IMR-90 (cell line): Measurements from ENCODE around the gene ELP4. TPM values are rescaled to one million over a fixed set of nuclear protein-coding genes. Genes with fewer than 3 reads are reported as not detected.
A peak's percentile ranks its signal among the peaks of the same experiment; 100 is the strongest.

Experiments
- ATAC-seq: fragments of 200-7000 bp; cut with Tn5 transposase; 2 replicates; pipeline ENCODE4 v1.9.1; 2020; ENCODE audit warnings: low read depth, mild to moderate bottlenecking, moderate library complexity
- BruUV-seq: library from RNA; stranded (reverse); fragments of 400-500 nt; replicated peaks from 2 replicates; lab custom pipeline; 2021; lab: Mats Ljungman, UMichigan
- CTCF ChIA-PET: fragments of 300-600 bp; formaldehyde crosslinking; extraction: SDS; loops from one replicate; lab custom pipeline; 2021; ENCODE audit warnings: antibody characterized with exemption; lab: Yijun Ruan, JAX
- POLR2A ChIA-PET: fragments of 300-600 bp; sonication (Branson Sonifier 250); formaldehyde crosslinking; loops from one replicate; lab custom pipeline; 2022; ENCODE audit warnings: antibody characterized with exemption; ENCODE audit not compliant: unreplicated experiment; lab: Charles Lee
- DNase-seq: peaks from one replicate; pipeline ENCODE4 v3.0.0; 2013
- H2AFZ ChIP-seq: replicated peaks from 2 replicates; pipeline ENCODE3; 2013; ENCODE audit warnings: low read length, mild to moderate bottlenecking; ENCODE audit not compliant: poor library complexity
- H2AK5ac ChIP-seq: 2 replicates; pipeline ENCODE4 v1.6.1; 2013; ENCODE audit warnings: low read depth, low read length, inconsistent platforms
- H2AK9ac ChIP-seq: replicated peaks from 2 replicates; pipeline ENCODE3; 2013; ENCODE audit warnings: mild to moderate bottlenecking, low read depth, low read length, moderate library complexity; ENCODE audit not compliant: poor library complexity
- H2BK120ac ChIP-seq: 2 replicates; pipeline ENCODE4 v1.6.1; 2013; ENCODE audit warnings: low read depth, low read length, inconsistent platforms
- H2BK15ac ChIP-seq: 3 replicates; pipeline ENCODE4 v1.6.1; 2013; ENCODE audit warnings: low read depth, low read length, inconsistent platforms
- H2BK20ac ChIP-seq: 2 replicates; pipeline ENCODE4 v1.6.1; 2013; ENCODE audit warnings: low read depth, mild to moderate bottlenecking, inconsistent platforms, low read length, moderate library complexity
- H2BK5ac ChIP-seq: 2 replicates; pipeline ENCODE4 v1.6.1; 2013; ENCODE audit warnings: mild to moderate bottlenecking, low read depth, low read length, inconsistent platforms; ENCODE audit not compliant: poor library complexity, severe bottlenecking
- H3K14ac ChIP-seq: replicated peaks from 2 replicates; pipeline ENCODE4 v1.6.1; 2013; ENCODE audit warnings: low read depth, low read length, inconsistent platforms
- H3K18ac ChIP-seq: 2 replicates; pipeline ENCODE4 v1.6.1; 2013; ENCODE audit warnings: low read depth, low read length, control low read depth
- H3K23ac ChIP-seq: 2 replicates; pipeline ENCODE4 v1.6.1; 2013; ENCODE audit warnings: low read depth, low read length, inconsistent platforms
- H3K27ac ChIP-seq: 2 replicates; pipeline ENCODE4 v1.5.1; 2013; ENCODE audit warnings: mild to moderate bottlenecking, control low read depth, low read length; ENCODE audit not compliant: insufficient read depth
- H3K27me3 ChIP-seq: 2 replicates; pipeline ENCODE4 v1.6.1; 2013; ENCODE audit warnings: low read length; ENCODE audit not compliant: control insufficient read depth, insufficient read depth
- H3K36me3 ChIP-seq: 2 replicates; pipeline ENCODE4 v1.6.1; 2013; ENCODE audit warnings: low read length, mixed read lengths; ENCODE audit not compliant: control insufficient read depth, insufficient read depth
- H3K4ac ChIP-seq: 2 replicates; pipeline ENCODE4 v1.6.1; 2013; ENCODE audit warnings: low read depth, low read length, inconsistent platforms
- H3K4me1 ChIP-seq: 2 replicates; pipeline ENCODE4 v1.6.1; 2013; ENCODE audit warnings: low read length, mixed read lengths; ENCODE audit not compliant: control insufficient read depth, insufficient read depth
- H3K4me2 ChIP-seq: 2 replicates; pipeline ENCODE4 v1.6.1; 2013; ENCODE audit warnings: low read depth, mild to moderate bottlenecking, control low read depth, low read length, moderate library complexity
- H3K4me3 ChIP-seq: 2 replicates; pipeline ENCODE4 v1.5.1; 2013; ENCODE audit warnings: low read depth, mild to moderate bottlenecking, control low read depth, low read length, moderate library complexity; ENCODE audit not compliant: insufficient read depth
- H3K56ac ChIP-seq: 2 replicates; pipeline ENCODE4 v1.6.1; 2013; ENCODE audit warnings: low read length, inconsistent platforms; ENCODE audit not compliant: insufficient read depth; ENCODE audit errors: extremely low read depth
- H3K79me1 ChIP-seq, 2 experiments: 2 replicates each; pipeline ENCODE4 v1.6.1; 2013; ENCODE audit warnings: low read length in 2 of 2, inconsistent platforms in 1 of 2, low read depth in 1 of 2
- H3K9ac ChIP-seq: 2 replicates; pipeline ENCODE4 v1.6.1; 2013; ENCODE audit warnings: low read depth, low read length, control low read depth
- H3K9me1 ChIP-seq: 2 replicates; pipeline ENCODE4 v1.6.1; 2013; ENCODE audit warnings: low read length, inconsistent platforms; ENCODE audit not compliant: insufficient read depth
- H3K9me3 ChIP-seq: 2 replicates; pipeline ENCODE4 v1.6.1; 2013; ENCODE audit warnings: low read length; ENCODE audit not compliant: control insufficient read depth, insufficient read depth
- H4K20me1 ChIP-seq: 2 replicates; pipeline ENCODE4 v1.6.1; 2013; ENCODE audit warnings: low read length, inconsistent platforms; ENCODE audit not compliant: insufficient read depth
- H4K5ac ChIP-seq: 2 replicates; pipeline ENCODE4 v1.6.1; 2013; ENCODE audit warnings: mild to moderate bottlenecking, low read depth, low read length, control low read depth
- H4K8ac ChIP-seq, 2 experiments: 2 replicates each; pipeline ENCODE4 v1.6.1; 2013; ENCODE audit warnings: low read depth in 2 of 2, low read length in 2 of 2, control low read depth in 1 of 2, inconsistent platforms in 1 of 2
- H4K91ac ChIP-seq: 2 replicates; pipeline ENCODE4 v1.6.1; 2013; ENCODE audit warnings: low read depth, low read length, inconsistent platforms; ENCODE audit not compliant: insufficient read depth
- BHLHE40 ChIP-seq: fragments of 150-350 bp; IDR thresholded peaks from 2 replicates; pipeline ENCODE4 v1.6.1; 2016; ENCODE audit warnings: mild to moderate bottlenecking, low read depth, low read length
- CEBPB ChIP-seq: IDR thresholded peaks from 2 replicates; pipeline ENCODE4 v1.6.1; 2012; ENCODE audit warnings: low read depth, low read length, improper control_type of control experiment
- CHD1 ChIP-seq: IDR thresholded peaks from 2 replicates; pipeline ENCODE4 v1.6.1; 2012; ENCODE audit warnings: low read depth, low read length, improper control_type of control experiment
- ELK1 ChIP-seq: fragments of 150-350 bp; IDR thresholded peaks from 2 replicates; pipeline ENCODE4 v1.6.1; 2016; ENCODE audit warnings: low read depth, mild to moderate bottlenecking, low read length, moderate library complexity, borderline replicate concordance
- FOS ChIP-seq: fragments of 150-350 bp; IDR thresholded peaks from 2 replicates; pipeline ENCODE4 v1.6.1; 2016; ENCODE audit warnings: low read depth, low read length
- MAFK ChIP-seq: IDR thresholded peaks from 2 replicates; pipeline ENCODE4 v1.6.1; 2012; ENCODE audit warnings: low read depth, low read length, improper control_type of control experiment
- MXI1 ChIP-seq: IDR thresholded peaks from 2 replicates; pipeline ENCODE4 v1.6.1; 2012; ENCODE audit warnings: low read depth, mild to moderate bottlenecking, low read length, moderate library complexity, borderline replicate concordance
- NFE2L2 ChIP-seq: fragments of 150-350 bp; IDR thresholded peaks from 2 replicates; pipeline ENCODE4 v1.6.1; 2016; ENCODE audit warnings: low read depth, mild to moderate bottlenecking, low read length
- POLR2A ChIP-seq: IDR thresholded peaks from 2 replicates; pipeline ENCODE4 v1.6.1; 2012; ENCODE audit warnings: mild to moderate bottlenecking, low read depth, low read length
- RAD21 ChIP-seq: IDR thresholded peaks from 2 replicates; pipeline ENCODE4 v1.6.1; 2012; ENCODE audit warnings: low read length, improper control_type of control experiment
- RCOR1 ChIP-seq: IDR thresholded peaks from 2 replicates; pipeline ENCODE4 v1.6.1; 2012; ENCODE audit warnings: mild to moderate bottlenecking, low read length, improper control_type of control experiment; ENCODE audit not compliant: insufficient replicate concordance
- RFX5 ChIP-seq: IDR thresholded peaks from 2 replicates; pipeline ENCODE4 v1.8.0; 2012; ENCODE audit warnings: low read depth, mild to moderate bottlenecking, low read length, moderate library complexity
- SMC3 ChIP-seq: fragments of 150-350 bp; IDR thresholded peaks from 2 replicates; pipeline ENCODE4 v1.6.1; 2016; ENCODE audit warnings: low read depth, mild to moderate bottlenecking, antibody characterized with exemption, low read length, moderate library complexity
- WGBS, 2 experiments: methylation state at CpG; one replicate each; pipeline versions ENCODE4 v1.1.5 to v1.1.7; 2013; ENCODE audit warnings: missing lambda C conversion rate in 2 of 2; ENCODE audit not compliant: insufficient read length in 1 of 2; ENCODE audit errors: extremely low coverage in 2 of 2; 5-methylcytosine and 5-hydroxymethylcytosine counted together
- dilution Hi-C: fragments of 300-500 bp; cut with HindIII; formaldehyde crosslinking; loops from one replicate; pipeline ENCODE4 v1.14.3; 2018; ENCODE audit warnings: low sequenced_read_pairs; ENCODE audit not compliant: unreplicated experiment
- in situ Hi-C: fragments of 300-500 bp; cut with MboI; formaldehyde crosslinking; loops from 3 replicates; pipeline ENCODE4 v1.14.3; 2019; ENCODE audit warnings: low sequenced_read_pairs, inconsistent platforms, mixed read lengths
- intact Hi-C: fragments of 100-400 bp; cut with micrococcal nuclease; formaldehyde crosslinking; loops from 2 replicates; pipeline ENCODE4 v1.10.0; 2022
- polyA plus RNA-seq, 3 experiments: library from polyadenylated mRNA; depleted of rRNA; stranded (reverse); fragments of >200 nt; gene quantifications; 2 replicates each; pipeline ENCODE4 v1.2.3, GENCODE V29; 2012; ENCODE audit warnings: low replicate concordance in 1 of 3
- total RNA-seq: library from RNA; depleted of rRNA; stranded (reverse); fragments of >200 nt; gene quantifications from 2 replicates; pipeline ENCODE4 v1.2.3, GENCODE V29; 2012
- TF ChIP-seq, protein P1 (sequence below): conservative IDR thresholded peaks from 2 replicates; pipeline ENCODE4 v1.5.1; 2012; ENCODE audit warnings: mild to moderate bottlenecking, low read depth, low read length, improper control_type of control experiment
- TF ChIP-seq, protein P2 (sequence below): fragments of 150-350 bp; IDR thresholded peaks from 2 replicates; pipeline ENCODE4 v1.6.1; 2017; ENCODE audit warnings: mild to moderate bottlenecking, antibody characterized with exemption, low read length, low read depth

ELP4 gene
- total and polyA plus RNA-seq, 2 of the 4 experiments (the other 2 are of a cell fraction), result 8.4 to 20.4 TPM

DNA sequence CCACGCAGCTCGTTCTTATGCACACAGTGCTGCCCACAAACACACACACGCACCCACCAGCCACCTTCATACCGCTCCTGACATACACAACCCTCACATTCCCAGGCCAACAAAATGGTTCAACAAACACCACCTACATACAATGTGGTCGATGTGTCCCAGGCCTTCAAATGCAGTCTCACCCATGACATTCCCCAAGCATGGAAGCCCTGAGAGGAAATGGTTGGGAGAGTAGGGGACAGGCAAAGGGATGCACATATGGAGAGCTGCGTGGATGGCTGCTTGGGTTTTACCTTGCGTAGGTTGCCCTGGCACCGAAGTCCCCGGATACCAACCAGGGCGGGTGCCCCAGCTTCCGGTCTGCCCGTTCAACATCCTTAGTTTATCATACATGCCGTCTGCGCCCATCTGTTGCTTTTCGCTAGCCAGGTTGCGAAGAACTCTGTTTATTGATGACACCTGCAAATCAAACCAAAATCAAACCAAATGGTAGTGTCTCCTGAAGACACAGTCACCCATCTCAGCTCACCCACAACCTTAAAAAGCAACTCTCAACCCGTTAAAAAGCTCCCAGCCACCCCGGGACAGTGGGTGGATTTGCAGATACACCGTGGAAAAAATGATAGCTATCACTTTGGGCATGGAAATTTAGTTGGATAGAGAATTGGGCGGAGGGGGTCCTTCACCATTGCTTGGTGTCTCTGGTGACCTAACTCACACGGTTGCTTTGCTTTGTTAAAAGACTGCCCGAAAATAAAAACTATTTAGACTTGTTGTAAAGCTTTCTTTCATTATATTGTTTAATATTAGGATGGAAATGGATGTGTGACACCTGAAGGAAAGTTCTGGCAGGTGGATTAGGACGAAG lies 291.1 kb downstream of the ELP4 start:
- Histone ChIP-seq H3K4me2 (no peak overlapping the region), H3K27me3 (peaks cover 94% of the 10 kb centered on the region), H2AK9ac (peak overlapping the region; percentile 51), H3K9me3 (peaks cover 40% of the 10 kb centered on the region), H3K56ac (no peak overlapping the region), H2BK5ac (no peak overlapping the region), H2BK20ac (no peak overlapping the region), H4K91ac (no peak overlapping the region), H3K79me1 (no peaks in the 10 kb centered on the region), H3K18ac (no peak overlapping the region), H3K4me3 (no peak overlapping the region), H3K36me3 (no peaks in the 10 kb centered on the region), H4K5ac (no peak overlapping the region), H3K14ac (no peak overlapping the region), H2BK120ac (no peak overlapping the region), H3K4me1 (peaks cover 3% of the 10 kb centered on the region; the same call in 1 of the 2 replicates), H3K9ac (no peak overlapping the region), H2BK15ac (no peak overlapping the region), H2AFZ (no peak overlapping the region), H3K27ac (no peak overlapping the region), H2AK5ac (no peak overlapping the region), H4K8ac (no peak overlapping the region), H4K20me1 (no peaks in the 10 kb centered on the region; the same call in 1 of the 2 replicates), H3K4ac (no peak overlapping the region), H3K23ac (peak overlapping the region; percentile 74; the same call in 1 of the 2 replicates), H3K9me1 (peaks cover 4% of the 10 kb centered on the region; the same call in 1 of the 2 replicates)
- CTCF ChIA-PET, result no interaction called here
- DNase-seq, result no peak
- intact Hi-C loops (no loop called here), in situ Hi-C loops (no loop called here), dilution Hi-C loops (no loop called here)
- WGBS, 2 experiments, result 3% methylated on average over 7 of the region's 23 CpGs; no CpG with 5 or more reads in 1 of the 2 experiments
- ATAC-seq, result no peak
- BruUV-seq, result no TSS peak
- POLR2A ChIA-PET, result no interaction called here
- no peak for TF ChIP-seq NFE2L2
- no peak for TF ChIP-seq CHD1
- TF ChIP-seq RFX5, result no peak
- TF ChIP-seq, protein P1, sequence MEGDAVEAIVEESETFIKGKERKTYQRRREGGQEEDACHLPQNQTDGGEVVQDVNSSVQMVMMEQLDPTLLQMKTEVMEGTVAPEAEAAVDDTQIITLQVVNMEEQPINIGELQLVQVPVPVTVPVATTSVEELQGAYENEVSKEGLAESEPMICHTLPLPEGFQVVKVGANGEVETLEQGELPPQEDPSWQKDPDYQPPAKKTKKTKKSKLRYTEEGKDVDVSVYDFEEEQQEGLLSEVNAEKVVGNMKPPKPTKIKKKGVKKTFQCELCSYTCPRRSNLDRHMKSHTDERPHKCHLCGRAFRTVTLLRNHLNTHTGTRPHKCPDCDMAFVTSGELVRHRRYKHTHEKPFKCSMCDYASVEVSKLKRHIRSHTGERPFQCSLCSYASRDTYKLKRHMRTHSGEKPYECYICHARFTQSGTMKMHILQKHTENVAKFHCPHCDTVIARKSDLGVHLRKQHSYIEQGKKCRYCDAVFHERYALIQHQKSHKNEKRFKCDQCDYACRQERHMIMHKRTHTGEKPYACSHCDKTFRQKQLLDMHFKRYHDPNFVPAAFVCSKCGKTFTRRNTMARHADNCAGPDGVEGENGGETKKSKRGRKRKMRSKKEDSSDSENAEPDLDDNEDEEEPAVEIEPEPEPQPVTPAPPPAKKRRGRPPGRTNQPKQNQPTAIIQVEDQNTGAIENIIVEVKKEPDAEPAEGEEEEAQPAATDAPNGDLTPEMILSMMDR, result no peak
- TF ChIP-seq MXI1, result no peak
- TF ChIP-seq BHLHE40, result no peak
- TF ChIP-seq, protein P2, sequence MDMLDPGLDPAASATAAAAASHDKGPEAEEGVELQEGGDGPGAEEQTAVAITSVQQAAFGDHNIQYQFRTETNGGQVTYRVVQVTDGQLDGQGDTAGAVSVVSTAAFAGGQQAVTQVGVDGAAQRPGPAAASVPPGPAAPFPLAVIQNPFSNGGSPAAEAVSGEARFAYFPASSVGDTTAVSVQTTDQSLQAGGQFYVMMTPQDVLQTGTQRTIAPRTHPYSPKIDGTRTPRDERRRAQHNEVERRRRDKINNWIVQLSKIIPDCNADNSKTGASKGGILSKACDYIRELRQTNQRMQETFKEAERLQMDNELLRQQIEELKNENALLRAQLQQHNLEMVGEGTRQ, result no peak
- TF ChIP-seq FOS, result no peak
- no peak for TF ChIP-seq RAD21
- TF ChIP-seq RCOR1, result no peak
- no peak for TF ChIP-seq CEBPB
- no peak for TF ChIP-seq POLR2A
- TF ChIP-seq MAFK, result no peak
- no peak for TF ChIP-seq SMC3
- no peak for TF ChIP-seq ELK1
